Ureter (tissue), 1 donor: Measurements from ENCODE around the gene MAP7. TPM values are rescaled to one million over a fixed set of nuclear protein-coding genes. Genes with fewer than 3 reads are reported as not detected.
"Not testable (repeated sequence)": the region's sequence is repeated elsewhere in the genome, so short reads cannot be mapped to it uniquely, and the experiment has no call there.

Experiments used
- DNase-seq: peaks from one replicate; pipeline ENCODE4 v3.0.0-alpha.2; 2020; ENCODE audit warnings: low spot score
- total RNA-seq: library from RNA; stranded (reverse); gene quantifications from one replicate; pipeline ENCODE4 v1.2.4, GENCODE V29; 2023
- donor health status: DM: yes; HTN: yes; CAD: no.

Gene MAP7
- total RNA-seq, result 37.0 TPM

DNA sequence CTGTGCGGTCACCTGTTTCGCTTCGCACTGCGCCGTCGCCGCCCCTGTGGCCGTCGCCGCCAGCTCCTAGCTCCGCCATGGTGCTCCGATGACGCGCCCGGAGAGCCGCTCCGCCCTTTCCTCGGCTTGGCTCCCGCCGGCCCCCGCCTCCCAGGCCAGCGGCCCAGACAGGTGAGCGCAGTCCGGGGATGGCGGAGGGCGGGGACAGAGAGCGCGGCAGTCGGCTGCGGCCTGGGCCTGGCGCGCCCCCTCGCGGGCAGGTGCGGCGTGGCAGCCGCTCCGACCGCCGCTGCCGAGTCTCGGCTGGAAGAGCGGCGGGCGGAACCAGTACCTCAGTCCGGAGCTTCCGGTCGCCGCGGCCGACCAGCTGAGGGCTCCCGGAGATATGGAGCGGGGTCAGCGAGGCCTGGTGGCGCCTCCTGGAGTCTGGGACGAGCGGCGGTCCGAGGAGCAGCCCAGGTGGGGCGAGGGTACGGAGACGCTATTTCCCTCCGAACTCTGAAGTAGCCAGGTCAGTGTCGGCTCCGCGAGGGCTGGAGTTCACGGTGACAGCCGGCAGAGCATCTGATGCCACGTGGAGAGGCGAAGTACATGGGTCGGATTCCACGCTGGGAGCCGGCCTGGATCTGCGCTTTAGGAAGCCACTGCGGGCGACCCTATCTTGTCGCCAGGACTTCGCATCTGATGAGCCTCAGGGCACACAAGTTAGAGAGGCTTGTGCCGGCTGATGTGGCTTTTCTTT is at the start of gene MAP7:
Gene MAP7 (minus strand): TSS at position 93 of the 742 bp plus-strand sequence. CDS start 14 bp downstream, at position 79.
- peak; percentile 86 for DNase-seq

DNA sequence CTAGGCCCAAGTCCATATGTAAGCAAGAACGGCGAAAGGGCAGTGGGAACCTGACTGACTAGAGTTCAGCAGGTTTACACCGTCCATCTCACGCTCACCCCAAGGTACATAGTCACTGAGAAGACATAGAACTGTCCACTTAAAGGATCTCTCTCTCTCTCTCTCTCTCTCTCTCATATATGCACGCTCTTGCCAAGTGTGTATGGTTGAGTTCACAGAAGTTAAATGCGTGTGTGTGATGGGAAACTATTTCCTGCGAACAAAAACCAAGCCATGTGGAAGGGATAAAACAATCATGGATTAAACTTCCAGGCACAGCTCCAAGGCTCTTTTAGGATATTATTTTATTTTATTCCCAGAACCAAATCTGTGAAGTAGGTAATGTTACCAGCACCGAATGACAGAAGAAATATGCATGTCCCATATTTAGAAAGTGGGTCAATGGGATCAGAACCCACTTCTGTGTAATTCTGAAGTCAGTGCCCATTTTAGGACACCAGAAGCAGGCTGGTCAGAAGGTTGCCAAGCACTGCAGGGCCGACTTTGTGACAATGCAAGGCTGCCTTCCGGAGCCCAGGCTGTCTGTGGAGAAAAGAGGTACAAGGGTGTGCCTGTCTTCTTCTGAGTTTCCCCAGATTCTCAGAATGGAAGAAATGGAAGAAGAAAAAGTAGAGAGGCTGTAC is 49.2 kb upstream of the MAP7 start:
- DNase-seq, result no peak

DNA sequence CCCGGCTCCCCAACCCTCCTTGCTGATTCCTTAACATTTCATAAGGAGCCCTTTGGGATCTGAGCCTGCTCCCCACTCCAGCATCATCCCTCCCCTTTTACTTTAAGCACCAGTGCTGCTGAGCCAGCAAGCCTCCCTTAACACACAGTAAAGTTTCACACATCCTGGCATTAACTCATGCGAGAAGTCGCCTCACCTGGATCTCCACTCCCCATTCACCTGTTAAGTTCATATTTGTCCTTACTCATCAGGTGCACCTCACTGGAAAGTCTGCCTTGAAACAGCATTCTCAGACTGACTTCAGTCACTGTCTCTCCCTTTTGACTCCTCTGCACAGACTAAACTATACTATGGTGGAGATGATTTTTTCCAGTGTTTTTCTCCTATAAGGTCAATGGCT is 47.8 kb upstream of the MAP7 start:
- no peak for DNase-seq

DNA sequence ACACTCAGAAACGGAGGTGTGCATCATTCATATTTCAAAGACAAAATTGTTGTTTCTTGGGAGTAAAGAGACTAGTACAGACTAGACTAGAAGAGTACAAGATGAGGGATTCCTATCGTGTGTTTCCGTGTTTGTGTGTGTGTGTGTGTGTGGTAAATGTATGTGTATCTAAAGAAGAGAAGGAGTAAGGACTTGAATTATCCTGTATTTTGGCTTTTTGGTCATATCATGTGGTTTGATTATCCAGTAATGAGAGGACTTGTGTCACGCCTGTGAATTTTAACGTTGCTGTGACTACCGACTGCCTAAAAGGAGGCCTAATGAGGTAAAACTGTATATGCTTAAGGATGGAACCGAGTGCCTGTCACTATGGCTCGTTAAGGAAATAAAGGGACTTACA is 44.4 kb upstream of the MAP7 start:
- DNase-seq, result no peak

DNA sequence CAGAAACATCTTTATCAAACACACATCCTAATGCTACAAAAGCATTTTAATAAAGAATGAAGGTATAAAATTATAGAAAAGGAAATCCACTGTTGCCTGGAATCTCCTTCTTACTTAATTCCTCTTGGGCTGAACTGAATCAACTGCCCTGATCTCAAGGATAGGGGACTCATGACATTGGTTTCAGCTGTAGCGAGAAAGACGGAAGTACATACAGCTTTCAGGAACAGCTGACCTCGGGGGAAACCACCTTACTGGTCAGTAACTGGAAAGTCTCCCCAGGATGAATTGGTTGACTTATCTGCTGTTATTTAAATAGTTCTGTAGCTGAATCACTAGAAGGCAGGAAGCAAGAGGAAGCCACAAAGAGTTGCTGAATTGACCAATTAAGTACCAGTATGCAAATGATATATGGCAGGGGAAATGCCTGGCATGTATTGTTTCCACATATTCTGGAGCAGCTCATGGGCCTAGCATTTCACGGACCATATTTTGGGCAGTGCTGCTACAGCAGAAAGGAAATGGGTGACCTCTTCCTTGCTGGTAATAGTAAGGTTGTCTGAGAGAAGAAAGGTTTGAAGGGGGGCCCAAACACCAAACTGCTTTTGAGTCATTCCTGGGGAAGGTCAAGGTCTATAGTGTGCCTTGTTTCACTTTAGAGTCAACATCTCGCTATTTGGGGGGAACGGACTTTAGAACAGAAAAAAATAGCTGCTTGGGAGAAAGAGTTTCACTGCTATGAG is 43.7 kb upstream of the MAP7 start:
- DNase-seq, result peak; percentile 63

DNA sequence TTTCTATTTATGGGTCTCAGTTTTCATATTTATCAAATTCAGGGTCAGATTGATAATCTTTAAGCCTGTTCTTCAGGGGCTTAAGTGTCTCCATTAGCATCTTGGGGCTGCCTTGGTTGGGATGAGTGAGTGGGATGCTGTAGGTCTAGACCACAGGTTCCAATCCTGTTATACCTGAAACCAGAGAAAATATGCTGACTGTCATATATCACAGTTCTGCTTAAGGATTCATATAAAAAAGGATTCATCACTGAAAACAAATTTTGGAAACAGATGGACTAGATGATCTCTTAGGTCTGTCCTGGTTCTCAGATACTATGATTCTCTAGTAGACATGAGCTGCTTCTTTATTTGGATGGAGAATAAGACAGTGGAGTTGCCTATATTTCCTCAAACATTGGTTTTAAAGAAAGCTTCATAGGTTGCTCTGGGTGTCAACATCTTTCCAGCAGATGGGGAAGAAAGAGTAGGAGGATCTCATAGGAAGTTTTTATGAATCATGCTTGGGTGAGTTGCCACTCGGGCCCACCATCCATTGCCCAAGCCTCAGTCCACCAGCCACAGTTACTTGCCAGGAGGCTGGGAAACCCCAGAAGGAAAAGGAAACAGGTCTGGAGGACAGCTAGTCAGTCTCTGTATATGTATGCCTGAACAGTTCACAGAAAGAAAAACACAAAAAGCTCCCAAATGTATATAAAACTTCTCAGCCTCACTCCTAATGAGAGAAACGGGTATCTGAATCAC is 42.9 kb upstream of the MAP7 start:
- DNase-seq, result no peak

DNA sequence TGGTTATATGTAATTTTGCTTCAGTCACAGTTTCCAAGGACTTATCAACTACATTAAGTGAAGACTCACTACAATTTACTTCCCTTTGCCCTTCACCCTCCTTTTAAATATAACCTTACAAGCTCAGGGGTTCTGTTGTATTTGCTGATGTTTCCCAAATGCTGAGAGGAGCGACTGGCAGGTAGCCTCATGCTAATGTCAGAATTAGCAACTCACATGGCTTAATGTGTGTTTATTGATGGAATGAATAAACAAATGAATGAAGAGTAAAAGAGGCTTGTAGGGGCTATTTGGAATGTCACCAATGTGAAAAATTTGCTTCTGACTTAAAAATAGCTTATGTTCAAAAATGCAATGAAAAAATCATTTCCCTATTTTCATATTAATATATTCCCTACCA is 41.4 kb upstream of the MAP7 start:
- DNase-seq, result no peak

DNA sequence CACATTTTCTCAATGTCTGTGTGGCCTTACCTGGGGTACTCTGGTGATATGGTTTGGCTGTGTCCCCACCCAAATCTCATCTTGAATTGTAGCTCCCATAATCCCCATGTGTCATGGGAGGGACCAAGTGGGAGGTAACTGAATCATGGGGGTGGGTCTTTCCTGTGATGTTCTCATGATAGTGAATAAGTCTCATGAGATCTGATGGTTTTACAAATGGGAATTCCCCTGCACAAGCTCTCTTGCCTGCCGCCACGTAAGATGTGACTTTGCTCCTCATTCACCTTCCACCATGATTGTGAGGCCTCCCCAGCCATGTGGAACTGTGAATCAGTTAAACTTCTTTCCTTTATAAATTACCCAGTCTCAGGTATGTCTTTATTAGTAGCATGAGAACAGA is 40.6 kb upstream of the MAP7 start:
- DNase-seq, result not testable (repeated sequence)

DNA sequence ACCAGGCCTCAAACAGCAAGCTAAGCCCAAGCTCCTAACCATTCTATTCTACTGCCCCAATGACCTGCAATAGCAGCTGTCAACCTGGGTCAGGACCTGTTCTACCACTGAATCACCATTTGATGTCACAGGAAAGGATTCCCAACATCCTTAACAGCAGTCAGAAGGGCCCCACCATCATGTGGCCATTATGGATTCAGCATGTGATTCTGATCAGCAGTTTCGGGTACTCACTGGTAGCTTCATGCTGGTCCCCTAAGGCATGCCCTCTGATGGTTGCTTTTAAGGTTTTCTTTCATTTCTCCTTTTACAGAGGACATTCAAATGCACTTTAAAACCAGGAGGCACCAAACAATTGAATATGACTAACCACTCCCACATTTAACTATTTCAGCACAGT is 37.3 kb upstream of the MAP7 start:
- DNase-seq, result no peak

DNA sequence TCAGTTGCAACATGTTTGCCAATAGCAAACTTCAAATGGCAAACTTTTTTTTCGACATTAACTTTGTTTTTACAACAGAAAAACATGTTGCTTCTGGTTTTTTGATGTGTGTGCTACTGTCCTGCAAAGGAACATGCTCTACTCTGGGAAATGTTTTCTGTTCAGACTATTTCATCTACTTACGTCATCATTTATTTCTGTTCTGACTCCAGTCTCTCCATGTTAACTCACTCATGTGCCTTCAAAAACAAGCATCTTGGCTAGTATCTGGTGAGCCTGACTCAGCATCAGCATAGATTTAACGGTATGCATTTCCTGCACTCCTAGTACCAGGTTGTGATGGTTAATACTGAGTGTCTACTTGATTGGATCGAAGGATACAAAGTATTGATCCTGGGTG is 36.1 kb upstream of the MAP7 start:
- DNase-seq, result no peak

DNA sequence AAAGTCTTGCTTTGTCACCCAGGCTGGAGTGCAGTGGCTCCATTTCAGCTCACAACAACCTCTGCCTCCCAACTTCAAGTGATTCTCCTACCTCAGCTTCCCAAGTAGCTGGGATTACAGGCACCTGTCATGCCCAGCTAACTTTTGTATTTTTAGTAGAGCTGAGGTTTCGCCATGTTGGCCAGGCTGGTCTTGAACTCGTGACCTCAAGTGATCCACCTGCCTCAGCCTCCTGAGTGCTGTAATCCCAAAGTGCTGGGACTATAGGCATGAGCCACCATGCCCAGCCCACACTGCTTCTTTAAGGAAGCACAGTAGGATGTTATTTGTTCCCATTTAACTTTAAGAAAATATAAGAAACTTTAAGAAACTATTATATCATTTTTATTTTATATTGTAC is 35.3 kb upstream of the MAP7 start:
- not testable (repeated sequence) for DNase-seq

DNA sequence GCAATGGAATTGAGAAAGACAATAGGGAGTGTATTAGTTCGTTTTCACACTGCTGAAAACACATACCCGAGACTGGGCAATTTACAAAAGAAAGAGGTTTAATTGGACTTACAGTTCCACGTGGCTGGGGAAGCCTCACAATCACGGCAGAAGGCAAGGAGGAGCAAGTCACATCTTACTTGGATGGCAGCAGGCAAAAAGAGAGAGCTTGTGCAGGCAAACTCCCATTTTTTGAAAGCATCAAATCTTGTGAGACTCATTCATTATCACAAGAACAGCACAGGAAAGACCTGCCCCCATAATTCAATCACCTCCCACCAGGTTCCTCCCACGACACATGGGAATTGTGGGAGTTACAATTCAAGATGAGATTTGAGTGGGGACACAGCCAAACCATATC is 34.1 kb upstream of the MAP7 start:
- DNase-seq, result not testable (repeated sequence)

DNA sequence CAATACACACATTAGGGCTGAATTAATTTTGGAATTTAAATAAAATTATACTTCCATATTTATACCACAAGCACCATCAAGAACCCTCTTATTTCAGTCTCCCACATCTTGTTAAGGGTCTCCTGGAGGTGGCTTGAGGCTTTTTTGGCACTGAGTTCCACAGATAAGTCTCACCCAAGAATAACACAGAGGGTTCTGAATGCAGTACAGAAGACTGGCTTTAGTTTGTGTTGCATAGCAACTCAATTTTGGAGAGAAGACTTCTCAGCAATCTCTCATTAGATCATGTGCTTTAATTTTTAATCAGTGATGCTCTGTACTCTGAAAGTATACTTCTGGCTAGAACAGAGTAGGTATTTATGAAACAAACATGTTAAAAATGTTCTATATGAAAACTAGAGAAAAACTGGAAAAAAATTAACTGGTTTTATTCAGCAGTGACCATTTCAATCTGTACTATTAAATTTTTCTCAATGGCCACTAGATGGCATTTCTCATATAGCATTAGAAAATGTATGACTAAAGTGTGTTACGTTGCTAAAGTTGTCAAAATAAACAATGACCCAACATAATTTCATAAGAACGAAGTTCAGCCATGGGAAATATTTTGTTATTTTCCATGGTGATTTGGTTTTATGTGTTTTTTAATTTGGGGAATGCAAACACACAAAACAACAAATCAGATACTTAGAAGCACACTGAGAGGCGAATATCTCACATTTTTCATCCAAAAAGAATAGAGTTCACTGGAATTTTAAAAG is 32.7 kb upstream of the MAP7 start:
- no peak for DNase-seq

DNA sequence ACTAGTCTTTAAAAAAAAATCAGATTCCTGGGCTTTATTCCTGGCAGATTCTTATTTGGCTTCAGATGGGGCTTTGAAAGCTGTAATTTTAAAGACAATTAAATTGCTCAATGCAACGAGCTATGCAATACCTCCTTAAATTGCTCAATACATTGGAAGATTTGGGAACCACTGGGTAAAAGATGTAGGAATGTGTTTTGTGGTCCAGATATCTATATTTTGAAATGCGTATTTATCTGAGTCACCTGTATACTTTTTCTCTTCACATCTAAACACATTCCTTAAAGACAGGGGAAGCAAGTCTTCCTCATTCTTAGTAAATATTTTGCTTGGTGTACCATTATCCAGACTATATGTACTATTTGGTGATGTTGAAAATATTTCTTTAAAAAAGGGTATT is 29.6 kb upstream of the MAP7 start:
- DNase-seq, result no peak

DNA sequence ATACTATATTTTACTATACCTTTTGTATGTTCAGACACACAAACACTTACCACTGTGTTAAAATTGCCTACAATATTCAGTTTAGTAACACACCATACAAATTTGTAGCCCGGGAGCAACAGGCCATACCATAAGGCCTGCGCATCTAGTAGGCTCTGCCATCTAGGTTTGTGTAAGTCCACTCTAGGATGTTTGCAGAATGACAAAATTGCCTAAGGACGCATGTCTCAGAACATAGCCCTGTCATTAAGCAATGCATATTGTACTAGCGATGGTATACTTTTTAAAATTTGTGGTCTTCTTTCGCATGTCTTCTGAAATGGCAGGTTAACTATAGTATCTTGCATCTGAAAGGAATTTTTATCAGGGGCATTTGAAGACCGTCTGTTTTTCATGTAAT is 26.6 kb upstream of the MAP7 start:
- DNase-seq, result no peak

DNA sequence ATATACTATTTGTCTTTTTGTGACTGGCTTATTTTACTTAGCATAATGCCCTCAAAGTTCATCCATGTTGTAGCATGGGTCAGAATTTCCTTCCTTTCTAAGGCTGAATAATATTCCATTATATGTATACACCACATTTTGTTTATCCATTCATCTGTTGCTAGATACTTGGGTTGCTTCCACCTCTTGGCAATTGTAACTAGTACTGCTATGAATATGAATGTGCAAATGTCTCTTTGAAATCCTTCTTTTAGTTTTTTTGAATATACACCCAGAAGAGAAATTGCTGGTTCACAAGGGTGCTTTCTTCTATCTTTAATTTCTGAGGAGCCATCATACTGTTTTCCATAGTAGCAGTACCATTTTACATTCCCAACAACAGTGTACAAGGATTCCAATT is 21.3 kb upstream of the MAP7 start:
- DNase-seq, result no peak

DNA sequence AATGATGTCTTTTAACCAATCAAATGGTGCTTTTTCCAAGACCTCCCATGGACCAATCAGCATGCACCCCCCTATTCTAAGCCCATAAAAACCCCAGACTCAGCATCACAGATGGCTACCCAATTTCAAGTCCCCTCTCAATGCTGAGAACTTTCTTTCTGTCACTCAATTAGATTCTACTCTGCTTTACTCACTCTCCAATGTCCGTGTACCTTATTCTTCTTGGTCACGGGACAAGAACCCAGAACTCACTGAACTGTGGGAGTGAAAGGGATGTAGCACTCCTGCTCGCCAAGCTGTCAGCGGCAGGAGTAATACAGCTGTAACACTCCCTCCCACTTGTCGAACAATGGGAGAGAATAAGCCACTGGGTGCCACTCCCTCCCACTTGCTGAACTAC is 20.8 kb upstream of the MAP7 start:
- no peak for DNase-seq

DNA sequence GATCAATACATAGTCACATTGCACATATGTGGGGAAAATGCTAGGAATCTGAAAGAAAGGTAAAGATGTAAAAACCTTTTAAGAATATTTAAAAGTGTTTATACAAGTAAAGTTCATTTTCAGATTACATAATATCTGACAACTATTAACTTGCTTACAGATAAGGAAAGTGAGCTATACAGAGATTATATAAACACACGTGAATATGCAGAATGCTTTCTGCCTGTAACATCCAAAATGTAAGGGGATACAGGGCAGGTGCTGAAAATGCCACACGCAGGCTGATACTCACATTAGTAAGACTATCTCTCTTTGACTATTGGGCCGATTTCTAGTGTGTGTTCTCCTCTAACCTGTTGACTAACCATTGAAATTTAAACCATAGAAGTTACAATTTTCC is 17.9 kb upstream of the MAP7 start:
- DNase-seq, result no peak

DNA sequence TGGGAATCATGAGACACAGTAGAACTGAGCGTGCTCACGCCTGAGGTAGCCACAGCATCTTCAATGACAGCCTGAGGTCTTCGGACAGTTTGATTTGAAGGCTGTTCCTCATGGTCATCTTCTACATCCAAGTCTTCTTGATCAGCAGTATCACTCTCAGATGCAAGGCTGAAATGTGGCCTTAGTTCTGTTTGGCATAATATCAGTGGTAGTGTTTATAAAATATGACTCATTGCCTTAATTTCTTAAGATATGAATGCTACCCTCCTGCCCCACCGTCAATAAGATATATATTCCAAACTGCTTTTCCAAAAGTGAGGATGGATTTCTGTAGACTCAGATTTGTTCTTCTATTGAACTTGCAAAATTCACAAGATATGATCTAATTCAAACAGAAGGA is 17.5 kb upstream of the MAP7 start:
- no peak for DNase-seq

DNA sequence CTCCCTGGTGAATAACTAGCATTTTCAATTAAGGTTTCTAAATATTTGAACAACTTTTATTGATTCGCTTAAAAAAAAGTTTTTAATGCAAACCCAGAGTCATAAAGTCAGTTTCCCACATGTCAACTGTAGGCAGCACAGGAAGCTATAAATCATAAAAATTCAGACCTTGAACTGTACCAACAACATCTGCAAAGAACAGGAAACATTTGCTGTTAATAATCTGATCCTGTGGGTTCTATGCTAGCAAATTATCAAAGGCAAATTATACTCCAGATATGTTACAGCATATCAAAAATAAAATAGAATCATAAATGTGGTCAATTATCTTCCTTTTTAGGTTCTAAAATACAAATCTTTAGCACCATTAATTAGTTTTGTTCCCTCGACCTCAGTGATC is 16.6 kb upstream of the MAP7 start:
- no peak for DNase-seq

DNA sequence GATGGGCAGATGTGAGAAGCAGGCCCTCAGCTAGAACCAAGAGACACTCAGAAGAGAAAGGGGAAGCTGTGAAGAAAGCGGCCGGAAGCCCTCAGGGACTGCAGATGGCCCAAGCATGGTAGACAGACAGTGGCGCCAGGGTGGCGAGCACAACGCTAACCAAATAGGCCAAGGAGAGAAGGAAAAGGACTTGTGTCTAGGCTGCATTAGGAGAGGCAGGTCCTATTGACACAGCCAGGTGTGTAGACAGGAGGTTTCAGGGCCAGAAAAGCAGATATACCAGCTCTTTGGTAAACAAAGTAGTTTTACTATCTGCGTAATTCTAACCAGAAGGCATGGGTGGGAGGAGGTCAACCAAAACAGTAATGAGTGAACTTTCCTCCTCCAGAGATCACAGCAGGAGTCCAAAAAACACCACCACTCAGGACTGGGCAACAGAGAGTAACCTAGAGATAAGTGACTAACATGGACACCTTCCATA is 15.8 kb upstream of the MAP7 start:
- DNase-seq, result peak; percentile 46
